Kidney (tissue), 14 donors: ENCODE results near the gene TTC29. TPM values are rescaled to one million over a fixed set of nuclear protein-coding genes. Genes with fewer than 3 reads are reported as not detected.
A peak's percentile ranks its signal among the peaks of the same experiment; 100 is the strongest.

Experiments used
- DNase-seq, 5 donors: peaks; one replicate each; pipeline ENCODE4 v3.0.0-alpha.2; 2013 to 2020
- FAIRE-seq: peaks from 2 replicates; lab custom pipeline; 2012; peaks lifted over from hg19 to GRCh38; lab: Jason Lieb, UNC
- H3K27ac ChIP-seq, 2 donors: one replicate each; pipeline ENCODE4 v1.7.0; 2013; ENCODE audit warnings: low read depth in 2 of 2, low read length in 2 of 2, inconsistent platforms in 1 of 2
- H3K27me3 ChIP-seq: one replicate; pipeline ENCODE4 v1.7.1; 2013; ENCODE audit warnings: low read length, inconsistent platforms; ENCODE audit not compliant: control insufficient read depth, insufficient read depth
- H3K36me3 ChIP-seq, 3 donors: one replicate each; pipeline versions ENCODE4 v1.7.0 to v1.7.1; 2013; ENCODE audit warnings: low read length in 3 of 3, control low read depth in 1 of 3, inconsistent platforms in 1 of 3; ENCODE audit not compliant: insufficient read depth in 3 of 3, control insufficient read depth in 2 of 3
- H3K4me1 ChIP-seq, 3 donors: one replicate each; pipeline versions ENCODE4 v1.7.0 to v1.7.1; 2013; ENCODE audit warnings: low read length in 3 of 3, inconsistent platforms in 1 of 3, low read depth in 1 of 3; ENCODE audit not compliant: control insufficient read depth in 2 of 3, insufficient read depth in 2 of 3
- H3K4me3 ChIP-seq, 3 donors: one replicate each; pipeline versions ENCODE4 v1.7.0 to v1.8.1; 2013; ENCODE audit warnings: low read length in 3 of 3, control low read depth in 1 of 3, inconsistent platforms in 1 of 3
- H3K9ac ChIP-seq, 3 donors: one replicate each; pipeline versions ENCODE4 v1.7.0 to v1.7.1; 2013; ENCODE audit warnings: low read length in 3 of 3, control low read depth in 1 of 3, inconsistent platforms in 1 of 3
- H3K9me3 ChIP-seq, 3 donors: one replicate each; pipeline versions ENCODE4 v1.7.0 to v1.7.1; 2013; ENCODE audit warnings: low read length in 3 of 3, control low read depth in 1 of 3, inconsistent platforms in 1 of 3; ENCODE audit not compliant: control insufficient read depth in 2 of 3, insufficient read depth in 1 of 3
- intact Hi-C: fragments of 100-400 bp; cut with DNase I; formaldehyde crosslinking; loops from one replicate; pipeline ENCODE4 v1.11.1; 2022
- polyA plus RNA-seq: library from polyadenylated mRNA; stranded (reverse); fragments of 350-450 nt; fragmentation: Illumina TruSeq; extraction: RNeasy Lipid Tissue Mini Kit (QIAGEN cat#74804); gene quantifications from one replicate; pipeline ENCODE4 v1.2.3, GENCODE V29; 2014; ENCODE audit warnings: low read depth, low replicate concordance; ENCODE audit not compliant: insufficient read depth
- total RNA-seq: library from RNA; stranded (reverse); fragmentation: NEBNext Ultra II Directional; extraction: Animal tissue kit (Norgen Biotek cat#: 25700); gene quantifications from one replicate; pipeline ENCODE4 v1.2.1, GENCODE V29; 2021
- TF ChIP-seq, protein P1 (sequence below): IDR thresholded peaks from 3 replicates; pipeline ENCODE4 v1.5.1; 2012; ENCODE audit warnings: mild to moderate bottlenecking, moderate library complexity, borderline replicate concordance; ENCODE audit not compliant: insufficient read depth; ENCODE audit errors: extremely low read depth
- donor health status: control.
- donor health status: control.
- donor health status: control.
- donor health status: control.
- donor health status: control.
- donor health status: DM: yes; HTN: yes; CAD: no.
- donor health status: Normal renal cell carcinoma (clear cell type).

Gene TTC29
- total and polyA plus RNA-seq, 2 donors from 2014 or later, result 0.28 to 0.82 TPM

DNA sequence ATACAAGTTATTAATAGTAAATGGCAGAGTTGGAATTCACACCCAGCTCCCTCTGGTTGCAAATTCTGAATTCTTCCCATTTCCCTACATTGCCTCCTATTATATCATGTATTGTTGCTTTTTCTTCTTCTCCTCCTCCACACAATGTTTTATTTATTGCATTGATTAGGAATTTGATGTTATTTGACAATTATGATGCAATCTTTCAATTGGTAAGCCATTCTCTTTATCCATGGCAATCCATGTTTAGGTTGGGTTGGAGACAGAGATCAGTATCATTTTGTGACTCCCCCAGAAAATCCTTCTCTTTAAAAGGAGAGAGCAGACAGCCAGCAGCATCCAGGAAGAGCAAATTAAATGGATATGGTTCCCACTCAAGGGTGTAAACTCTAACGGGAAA is 30.5 kb downstream of the TTC29 start:
- no peak for DNase-seq
- intact Hi-C loops, result loop anchor here (10.0 kb wide), 1 partner anchor 570 kb away; no protein-coding TSS in a partner anchor
- Histone ChIP-seq H3K9me3 (no peaks in the 10 kb centered on the region), H3K27ac (no peak overlapping the region), H3K36me3 (no peaks in the 10 kb centered on the region), H3K4me1 (no peaks in the 10 kb centered on the region), H3K9ac (no peak overlapping the region), H3K4me3 (no peak overlapping the region), H3K27me3 (no peaks in the 10 kb centered on the region)
- TF ChIP-seq, protein P1, sequence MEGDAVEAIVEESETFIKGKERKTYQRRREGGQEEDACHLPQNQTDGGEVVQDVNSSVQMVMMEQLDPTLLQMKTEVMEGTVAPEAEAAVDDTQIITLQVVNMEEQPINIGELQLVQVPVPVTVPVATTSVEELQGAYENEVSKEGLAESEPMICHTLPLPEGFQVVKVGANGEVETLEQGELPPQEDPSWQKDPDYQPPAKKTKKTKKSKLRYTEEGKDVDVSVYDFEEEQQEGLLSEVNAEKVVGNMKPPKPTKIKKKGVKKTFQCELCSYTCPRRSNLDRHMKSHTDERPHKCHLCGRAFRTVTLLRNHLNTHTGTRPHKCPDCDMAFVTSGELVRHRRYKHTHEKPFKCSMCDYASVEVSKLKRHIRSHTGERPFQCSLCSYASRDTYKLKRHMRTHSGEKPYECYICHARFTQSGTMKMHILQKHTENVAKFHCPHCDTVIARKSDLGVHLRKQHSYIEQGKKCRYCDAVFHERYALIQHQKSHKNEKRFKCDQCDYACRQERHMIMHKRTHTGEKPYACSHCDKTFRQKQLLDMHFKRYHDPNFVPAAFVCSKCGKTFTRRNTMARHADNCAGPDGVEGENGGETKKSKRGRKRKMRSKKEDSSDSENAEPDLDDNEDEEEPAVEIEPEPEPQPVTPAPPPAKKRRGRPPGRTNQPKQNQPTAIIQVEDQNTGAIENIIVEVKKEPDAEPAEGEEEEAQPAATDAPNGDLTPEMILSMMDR, result no peak
- FAIRE-seq, result no peak

DNA sequence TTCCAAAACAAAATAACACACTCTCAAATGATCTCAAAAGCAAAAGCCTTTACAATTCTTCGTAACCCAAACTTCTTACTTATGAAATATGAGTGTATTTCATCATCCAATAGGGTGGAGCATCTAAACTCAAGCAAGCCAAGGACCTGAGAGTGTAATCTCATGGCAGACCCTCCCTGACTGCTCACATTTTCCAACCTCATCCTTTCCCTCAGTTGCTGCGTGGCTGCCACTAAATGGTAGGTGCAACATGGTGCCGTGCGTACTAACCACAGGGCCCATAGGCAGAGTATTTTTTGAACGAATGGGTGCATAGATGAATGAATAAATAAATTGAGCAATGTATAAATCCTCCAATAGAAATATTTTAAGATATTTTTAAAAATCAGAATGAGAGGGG is 45.4 kb downstream of the TTC29 start:
- Histone ChIP-seq H3K27ac (no peak overlapping the region), H3K9ac (no peak overlapping the region), H3K27me3 (no peaks in the 10 kb centered on the region), H3K9me3 (no peaks in the 10 kb centered on the region), H3K36me3 (no peaks in the 10 kb centered on the region), H3K4me1 (no peaks in the 10 kb centered on the region), H3K4me3 (no peak overlapping the region)
- DNase-seq (no peak), FAIRE-seq (no peak)
- intact Hi-C loops, result no loop called here
- TF ChIP-seq, protein P1, result no peak

DNA sequence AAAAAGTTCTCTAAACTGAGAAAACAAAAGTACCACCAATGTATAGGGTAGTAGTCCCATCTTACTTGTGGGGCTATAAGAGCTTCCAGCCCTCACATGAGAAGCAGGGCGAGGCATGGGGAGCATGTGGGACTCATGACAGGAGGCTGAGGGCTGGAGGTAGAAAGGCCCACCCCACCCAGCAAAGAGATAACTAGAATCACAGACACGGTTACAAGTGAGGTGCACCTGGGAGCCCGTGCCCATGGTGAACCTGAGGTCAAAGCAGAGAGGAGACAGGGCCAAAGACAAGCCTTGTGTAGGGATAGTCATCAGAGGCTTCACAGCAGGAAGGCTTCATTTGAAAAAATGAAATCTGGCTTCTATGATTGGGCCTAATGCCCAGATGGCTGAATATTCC is 55.4 kb downstream of the TTC29 start:
- FAIRE-seq (no peak), DNase-seq (peak in 1 of 5 donors; percentile 51)
- Histone ChIP-seq H3K9me3 (no peaks in the 10 kb centered on the region), H3K36me3 (no peaks in the 10 kb centered on the region), H3K4me1 (no peaks in the 10 kb centered on the region), H3K9ac (no peak overlapping the region), H3K4me3 (no peak overlapping the region), H3K27ac (no peak overlapping the region), H3K27me3 (no peaks in the 10 kb centered on the region)
- TF ChIP-seq, protein P1, result no peak
- intact Hi-C loops, result no loop called here

DNA sequence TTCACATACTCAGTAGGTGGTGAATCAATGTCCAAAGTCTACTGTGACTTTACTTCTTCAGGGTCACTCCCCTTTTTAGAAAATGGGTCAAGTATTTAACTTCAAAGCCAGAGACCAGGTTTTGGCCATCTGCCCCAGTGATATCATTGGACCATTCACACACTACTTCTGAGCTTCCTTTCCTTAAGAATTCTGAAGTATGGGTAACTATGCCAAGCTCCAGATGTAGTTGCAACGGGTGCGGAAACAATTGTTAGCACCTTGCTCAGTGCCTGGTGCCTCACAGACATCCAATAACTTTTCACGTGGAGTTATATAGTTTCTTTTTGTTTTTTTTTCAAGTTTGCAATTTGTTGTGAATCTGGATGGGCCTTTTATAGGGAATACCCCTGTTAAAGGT is 62.6 kb downstream of the TTC29 start:
- DNase-seq (no peak), FAIRE-seq (no peak)
- no peaks in the 10 kb centered on the region for H3K36me3 ChIP-seq
- no peaks in the 10 kb centered on the region for H3K4me1 ChIP-seq
- no peak overlapping the region for H3K27ac ChIP-seq
- intact Hi-C loops, result no loop called here
- H3K27me3 ChIP-seq, result no peaks in the 10 kb centered on the region
- TF ChIP-seq, protein P1, result no peak
- no peak overlapping the region for H3K4me3 ChIP-seq
- no peaks in the 10 kb centered on the region for H3K9me3 ChIP-seq
- H3K9ac ChIP-seq, result no peak overlapping the region
